CD4-positive, alpha-beta T cell (primary cell): ENCODE results near the gene FAM241A. TPM values are rescaled to one million over a fixed set of nuclear protein-coding genes. Genes with fewer than 3 reads are reported as not detected.
"Not testable (repeated sequence)": the region's sequence is repeated elsewhere in the genome, so short reads cannot be mapped to it uniquely, and the experiment has no call there.

Source experiments
- ATAC-seq: fragments of 200-7000 bp; cut with Tn5 transposase; one replicate; pipeline ENCODE4 v1.10.0; 2022; ENCODE audit warnings: mild to moderate bottlenecking; ENCODE audit not compliant: poor library complexity
- CTCF ChIA-PET: fragments of 350-600 bp; sonication (Branson Sonifier 250); formaldehyde crosslinking; loops from one replicate; lab custom pipeline; 2021; ENCODE audit warnings: antibody characterized with exemption, inconsistent platforms; lab: Charles Lee
- POLR2A ChIA-PET: fragments of 350-600 bp; sonication (Branson Sonifier 250); formaldehyde crosslinking; loops from one replicate; lab custom pipeline; 2021; ENCODE audit warnings: antibody characterized with exemption, inconsistent platforms; lab: Charles Lee
- DNase-seq, 14 experiments: peaks; one replicate each; pipeline ENCODE4 v3.0.0-alpha.2; 2013 to 2020; ENCODE audit warnings: mixed read lengths in 2 of 14
- H3K27ac ChIP-seq, 2 donors: one replicate each; pipeline versions ENCODE4 v1.5.1 to v1.7.0; 2013; ENCODE audit warnings: low read length in 2 of 2, low read depth in 1 of 2, mild to moderate bottlenecking in 1 of 2
- H3K27me3 ChIP-seq, 2 experiments: 1 replicate in 1 of 2; 2 replicates in 1 of 2; pipeline versions ENCODE4 v1.6.1 to v1.7.0; 2013; ENCODE audit warnings: low read length in 2 of 2, control low read depth in 1 of 2, mild to moderate bottlenecking in 1 of 2, moderate library complexity in 1 of 2; ENCODE audit not compliant: insufficient read depth in 2 of 2, control insufficient read depth in 1 of 2
- H3K36me3 ChIP-seq: one replicate; pipeline ENCODE4 v1.6.1; 2013; ENCODE audit warnings: low read length, control low read depth; ENCODE audit not compliant: insufficient read depth
- H3K4me1 ChIP-seq: one replicate; pipeline ENCODE4 v1.6.1; 2013; ENCODE audit warnings: low read length, control low read depth; ENCODE audit not compliant: insufficient read depth
- H3K4me3 ChIP-seq: one replicate; pipeline ENCODE4 v1.5.1; 2013; ENCODE audit warnings: mild to moderate bottlenecking, low read length, moderate library complexity
- H3K9me3 ChIP-seq, 2 experiments: 1 replicate in 1 of 2; 2 replicates in 1 of 2; pipeline versions ENCODE4 v1.6.1 to v1.7.0; 2013; ENCODE audit warnings: low read length in 2 of 2, mild to moderate bottlenecking in 2 of 2, control low read depth in 1 of 2, moderate library complexity in 1 of 2; ENCODE audit not compliant: control insufficient read depth in 1 of 2, insufficient read depth in 1 of 2
- H3K27ac Mint-ChIP-seq: one replicate; pipeline ENCODE4 v1.8.0; 2020; ENCODE audit warnings: mixed read lengths
- H3K27me3 Mint-ChIP-seq: one replicate; pipeline ENCODE4 v1.8.0; 2021; ENCODE audit warnings: mixed read lengths
- H3K36me3 Mint-ChIP-seq: one replicate; pipeline ENCODE4 v1.8.0; 2021; ENCODE audit warnings: low read depth, mixed read lengths
- H3K4me1 Mint-ChIP-seq: one replicate; pipeline ENCODE4 v1.8.0; 2021; ENCODE audit warnings: low read depth, mixed read lengths
- H3K4me3 Mint-ChIP-seq: one replicate; pipeline ENCODE4 v1.8.0; 2020; ENCODE audit warnings: mild to moderate bottlenecking, mixed read lengths
- H3K9me3 Mint-ChIP-seq: one replicate; pipeline ENCODE4 v1.8.0; 2020; ENCODE audit warnings: mixed read lengths
- CTCF ChIP-seq: fragments of 200-600 bp; IDR thresholded peaks from one replicate; pipeline ENCODE4 v1.8.0; 2022; ENCODE audit warnings: antibody characterized with exemption, mild to moderate bottlenecking
- intact Hi-C, 2 experiments: fragments of 100-400 bp; cut with DNase I in 1 of 2; cut with micrococcal nuclease in 1 of 2; formaldehyde crosslinking; loops; one replicate each; pipeline versions ENCODE4 v1.15.1 to v1.9.0; 2023 to 2025; cut with DNase I, micrococcal nuclease
- total RNA-seq, 174 experiments: library from RNA in 2 of 174; stranded (reverse) in 2 of 174; gene quantifications; one replicate each; pipeline ENCODE4 v1.2.3 and lab custom pipeline; 2021 to 2026

The FAM241A gene
- total RNA-seq, 2 experiments from 2014 or later: 0.74 to 1.1 TPM

- TF ChIP-seq CTCF: no peak
- CTCF ChIA-PET: interaction anchor here (1.1 kb wide), 1 partner anchor 14 kb away, joined by 6 read pairs; no protein-coding TSS in a partner anchor
- DNase-seq: no peak
- no peak overlapping the region for H3K27ac ChIP-seq
- Mint-ChIP-seq H3K27me3 (no peaks in the 10 kb centered on the region), H3K4me1 (peaks cover 50% of the 10 kb centered on the region), H3K36me3 (no peaks in the 10 kb centered on the region), H3K9me3 (no peaks in the 10 kb centered on the region), H3K4me3 (no peak overlapping the region), H3K27ac (peak overlapping the region; percentile 5)
- POLR2A ChIA-PET: interaction anchor here (1.4 kb wide), 1 partner anchor 21 kb away, joined by 3 read pairs; no protein-coding TSS in a partner anchor
- no peaks in the 10 kb centered on the region for H3K27me3 ChIP-seq
- H3K9me3 ChIP-seq: no peaks in the 10 kb centered on the region
- H3K4me3 ChIP-seq: no peak overlapping the region
- peaks cover 6% of the 10 kb centered on the region for H3K4me1 ChIP-seq
- ATAC-seq: no peak
- H3K36me3 ChIP-seq: no peaks in the 10 kb centered on the region
- intact Hi-C loops: no loop called here
Observed at GRCh38 chr4:112168719-112169500, 23.7 kb downstream of the FAM241A start.

GRCh38 chr4:112170451-112170993, 25.3 kb downstream of the FAM241A start:
- ATAC-seq: no peak
- intact Hi-C loops: no loop called here
- peaks cover 51% of the 10 kb centered on the region for H3K4me1 Mint-ChIP-seq
- Histone ChIP-seq H3K27me3 (no peaks in the 10 kb centered on the region), H3K27ac (no peak overlapping the region), H3K4me3 (no peak overlapping the region), H3K36me3 (no peaks in the 10 kb centered on the region), H3K4me1 (peaks cover 6% of the 10 kb centered on the region), H3K9me3 (no peaks in the 10 kb centered on the region)
- peak overlapping the region; percentile 5 for H3K27ac Mint-ChIP-seq
- POLR2A ChIA-PET: no interaction called here
- peaks cover 6% of the 10 kb centered on the region for H3K36me3 Mint-ChIP-seq
- no peaks in the 10 kb centered on the region for H3K9me3 Mint-ChIP-seq
- no peak overlapping the region for H3K4me3 Mint-ChIP-seq
- CTCF ChIA-PET: no interaction called here
- no peaks in the 10 kb centered on the region for H3K27me3 Mint-ChIP-seq
- DNase-seq: peak in 2 of 14 experiments; percentile 25 to 45
- no peak for TF ChIP-seq CTCF

DNA sequence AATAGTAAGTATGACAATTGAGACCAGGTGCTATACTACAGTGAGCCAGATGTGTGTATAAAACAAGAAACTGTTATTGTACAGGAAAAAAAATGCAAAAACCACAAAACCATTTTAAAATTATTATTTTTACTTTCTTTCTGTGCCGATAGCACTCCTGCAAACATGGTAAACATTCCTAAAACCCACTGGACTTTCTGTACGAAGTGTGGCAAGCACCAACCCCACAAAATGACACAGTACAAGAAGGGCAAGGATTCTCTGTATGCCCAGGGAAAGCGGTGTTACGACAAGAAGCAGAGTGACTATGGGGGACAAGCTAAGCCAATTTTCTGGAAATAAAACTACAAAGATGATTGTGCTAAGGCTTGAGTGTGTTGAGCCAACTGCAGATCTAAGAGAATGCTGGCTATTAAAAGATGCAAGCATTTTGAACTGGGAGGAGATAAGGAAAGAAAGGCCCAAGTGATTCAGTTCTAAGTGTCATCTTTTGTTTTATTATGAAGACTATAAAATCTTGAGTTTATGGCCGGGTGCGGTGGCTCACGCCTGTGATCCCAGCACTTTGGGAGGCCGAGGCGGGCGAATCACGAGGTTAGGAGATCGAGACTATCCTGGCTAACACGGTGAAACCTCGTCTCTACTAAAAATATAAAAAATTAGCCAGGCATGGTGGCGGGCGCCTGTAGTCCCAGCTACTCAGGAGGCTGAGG, 26.0 kb downstream of the FAM241A start:
- H3K27ac Mint-ChIP-seq, intact Hi-C loops, DNase-seq, H3K36me3 ChIP-seq, ATAC-seq, H3K27me3 Mint-ChIP-seq, H3K4me1 ChIP-seq, H3K9me3 ChIP-seq, H3K36me3 Mint-ChIP-seq, H3K4me3 ChIP-seq, H3K27ac ChIP-seq, POLR2A ChIA-PET, H3K27me3 ChIP-seq, CTCF ChIA-PET, H3K9me3 Mint-ChIP-seq: not testable (repeated sequence)
- H3K4me1 Mint-ChIP-seq: peaks cover 55% of the 10 kb centered on the region
- H3K4me3 Mint-ChIP-seq: peak overlapping the region; percentile 28
